Activated B cell treated with CpG ODN at 0.5 μM for 24 hours (primary cell): Measurements from ENCODE around the gene HCN3. TPM values are rescaled to one million over a fixed set of nuclear protein-coding genes. Genes with fewer than 3 reads are reported as not detected.

Source experiments
- ATAC-seq: fragments of 200-7000 bp; cut with Tn5 transposase; one replicate; pipeline ENCODE4 v1.10.0; 2021; ENCODE audit warnings: low read depth, mild to moderate bottlenecking, moderate library complexity
- CTCF ChIA-PET: fragments of 350-600 bp; sonication (Branson Sonifier 250); formaldehyde crosslinking; loops from one replicate; lab custom pipeline; 2021; ENCODE audit warnings: antibody characterized with exemption; lab: Charles Lee
- POLR2A ChIA-PET: fragments of 350-600 bp; sonication (Branson Sonifier 250); formaldehyde crosslinking; loops from one replicate; lab custom pipeline; 2021; ENCODE audit warnings: antibody characterized with exemption; lab: Charles Lee
- DNase-seq: peaks from one replicate; pipeline ENCODE4 v3.0.0; 2022
- H3K27ac Mint-ChIP-seq: one replicate; pipeline ENCODE4 v1.8.0; 2020; ENCODE audit warnings: mixed read lengths
- H3K27me3 Mint-ChIP-seq: one replicate; pipeline ENCODE4 v1.8.0; 2021; ENCODE audit warnings: mixed read lengths
- H3K36me3 Mint-ChIP-seq: one replicate; pipeline ENCODE4 v1.8.0; 2021; ENCODE audit warnings: low read depth, mixed read lengths
- H3K4me1 Mint-ChIP-seq: one replicate; pipeline ENCODE4 v1.8.0; 2021; ENCODE audit warnings: mixed read lengths
- H3K4me3 Mint-ChIP-seq: one replicate; pipeline ENCODE4 v1.8.0; 2020; ENCODE audit warnings: mild to moderate bottlenecking, mixed read lengths
- H3K9me3 Mint-ChIP-seq: one replicate; pipeline ENCODE4 v1.8.0; 2020; ENCODE audit warnings: mixed read lengths
- intact Hi-C: fragments of 100-400 bp; cut with micrococcal nuclease; formaldehyde crosslinking; loops from one replicate; pipeline ENCODE4 v1.15.1; 2024
- total RNA-seq: library from RNA; stranded (reverse); gene quantifications from 2 replicates; pipeline ENCODE4 v1.2.3, GENCODE V29; 2022
- TF ChIP-seq, protein P1 (sequence below): fragments of 200-600 bp; IDR thresholded peaks from one replicate; pipeline ENCODE4 v1.8.0; 2022; ENCODE audit warnings: antibody characterized with exemption, mild to moderate bottlenecking

Gene HCN3
- total RNA-seq, 1 donor from 2014 or later, result 2.7 TPM

DNA sequence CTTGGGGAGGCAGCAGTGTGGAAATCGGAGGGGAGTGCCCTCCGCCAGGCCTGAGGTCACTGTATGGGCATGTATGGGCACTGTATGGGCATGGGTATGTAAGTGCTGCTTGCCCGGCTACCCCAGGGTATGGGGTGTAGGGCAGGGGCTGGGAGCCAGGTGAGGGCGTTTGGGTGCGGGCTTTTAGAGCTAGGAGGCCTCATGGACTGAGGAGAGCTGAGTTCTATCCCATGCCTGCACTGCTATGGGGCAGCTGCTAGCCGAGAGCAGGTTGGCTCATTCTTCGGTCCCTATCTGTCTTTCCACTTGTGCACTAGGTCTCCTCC, 18.6 kb downstream of the HCN3 start:
- Mint-ChIP-seq H3K27me3 (peaks cover 36% of the 10 kb centered on the region), H3K36me3 (no peaks in the 10 kb centered on the region)

GRCh38 chr1:155296661-155297060, 19.4 kb downstream of the HCN3 start:
- H3K27ac Mint-ChIP-seq, result no peak overlapping the region
- H3K4me3 Mint-ChIP-seq, result no peak overlapping the region
- intact Hi-C loops, result no loop called here
- ATAC-seq (no peak), DNase-seq (no peak)
- H3K27me3 Mint-ChIP-seq, result peaks cover 33% of the 10 kb centered on the region
- peaks cover 6% of the 10 kb centered on the region for H3K4me1 Mint-ChIP-seq
- TF ChIP-seq, protein P1, sequence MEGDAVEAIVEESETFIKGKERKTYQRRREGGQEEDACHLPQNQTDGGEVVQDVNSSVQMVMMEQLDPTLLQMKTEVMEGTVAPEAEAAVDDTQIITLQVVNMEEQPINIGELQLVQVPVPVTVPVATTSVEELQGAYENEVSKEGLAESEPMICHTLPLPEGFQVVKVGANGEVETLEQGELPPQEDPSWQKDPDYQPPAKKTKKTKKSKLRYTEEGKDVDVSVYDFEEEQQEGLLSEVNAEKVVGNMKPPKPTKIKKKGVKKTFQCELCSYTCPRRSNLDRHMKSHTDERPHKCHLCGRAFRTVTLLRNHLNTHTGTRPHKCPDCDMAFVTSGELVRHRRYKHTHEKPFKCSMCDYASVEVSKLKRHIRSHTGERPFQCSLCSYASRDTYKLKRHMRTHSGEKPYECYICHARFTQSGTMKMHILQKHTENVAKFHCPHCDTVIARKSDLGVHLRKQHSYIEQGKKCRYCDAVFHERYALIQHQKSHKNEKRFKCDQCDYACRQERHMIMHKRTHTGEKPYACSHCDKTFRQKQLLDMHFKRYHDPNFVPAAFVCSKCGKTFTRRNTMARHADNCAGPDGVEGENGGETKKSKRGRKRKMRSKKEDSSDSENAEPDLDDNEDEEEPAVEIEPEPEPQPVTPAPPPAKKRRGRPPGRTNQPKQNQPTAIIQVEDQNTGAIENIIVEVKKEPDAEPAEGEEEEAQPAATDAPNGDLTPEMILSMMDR, result no peak
- CTCF ChIA-PET, result no interaction called here
- no peaks in the 10 kb centered on the region for H3K36me3 Mint-ChIP-seq
- POLR2A ChIA-PET, result interaction anchor here (1.0 kb wide), 1 partner anchor 23 kb away, joined by 4 read pairs; the partner anchor contains the start of gene CLK2
- H3K9me3 Mint-ChIP-seq, result no peaks in the 10 kb centered on the region

More for the DNA sequence above, 18.6 kb downstream of the HCN3 start:
- DNase-seq, result no peak
- ChIA-PET POLR2A (interaction anchor here (1.0 kb wide), 1 partner anchor 23 kb away, joined by 4 read pairs; the partner anchor contains the start of gene CLK2), CTCF (no interaction called here)
- TF ChIP-seq, protein P1, result no peak
- H3K9me3 Mint-ChIP-seq, result no peaks in the 10 kb centered on the region
- peaks cover 6% of the 10 kb centered on the region for H3K4me1 Mint-ChIP-seq
- no peak overlapping the region for H3K4me3 Mint-ChIP-seq
- ATAC-seq, result no peak
- H3K27ac Mint-ChIP-seq, result no peak overlapping the region
- intact Hi-C loops, result no loop called here

GRCh38 chr1:155297384-155297783, 20.1 kb downstream of the HCN3 start:
- Mint-ChIP-seq H3K4me3 (no peak overlapping the region), H3K4me1 (peaks cover 6% of the 10 kb centered on the region), H3K27me3 (peaks cover 32% of the 10 kb centered on the region), H3K27ac (no peak overlapping the region), H3K36me3 (no peaks in the 10 kb centered on the region), H3K9me3 (no peaks in the 10 kb centered on the region)
- TF ChIP-seq, protein P1, result no peak
- DNase-seq (no peak), ATAC-seq (no peak)
- intact Hi-C loops, result no loop called here
- ChIA-PET CTCF (no interaction called here), POLR2A (interaction anchor here (0.8 kb wide), 1 partner anchor 11 kb away, joined by 3 read pairs; the partner anchor contains the start of gene FDPS)

- ATAC-seq (no peak), DNase-seq (no peak)
- TF ChIP-seq, protein P1, result no peak
- H3K9me3 Mint-ChIP-seq, result no peaks in the 10 kb centered on the region
- H3K36me3 Mint-ChIP-seq, result no peaks in the 10 kb centered on the region
- H3K27ac Mint-ChIP-seq, result no peak overlapping the region
- ChIA-PET POLR2A (no interaction called here), CTCF (interaction anchor here (0.8 kb wide), 1 partner anchor 56 kb away, joined by 3 read pairs; no protein-coding TSS in a partner anchor)
- no peak overlapping the region for H3K4me3 Mint-ChIP-seq
- intact Hi-C loops, result no loop called here
- peaks cover 5% of the 10 kb centered on the region for H3K4me1 Mint-ChIP-seq
- peaks cover 18% of the 10 kb centered on the region for H3K27me3 Mint-ChIP-seq
Measured at GRCh38 chr1:155300024-155300423, 22.8 kb downstream of the HCN3 start.

DNA sequence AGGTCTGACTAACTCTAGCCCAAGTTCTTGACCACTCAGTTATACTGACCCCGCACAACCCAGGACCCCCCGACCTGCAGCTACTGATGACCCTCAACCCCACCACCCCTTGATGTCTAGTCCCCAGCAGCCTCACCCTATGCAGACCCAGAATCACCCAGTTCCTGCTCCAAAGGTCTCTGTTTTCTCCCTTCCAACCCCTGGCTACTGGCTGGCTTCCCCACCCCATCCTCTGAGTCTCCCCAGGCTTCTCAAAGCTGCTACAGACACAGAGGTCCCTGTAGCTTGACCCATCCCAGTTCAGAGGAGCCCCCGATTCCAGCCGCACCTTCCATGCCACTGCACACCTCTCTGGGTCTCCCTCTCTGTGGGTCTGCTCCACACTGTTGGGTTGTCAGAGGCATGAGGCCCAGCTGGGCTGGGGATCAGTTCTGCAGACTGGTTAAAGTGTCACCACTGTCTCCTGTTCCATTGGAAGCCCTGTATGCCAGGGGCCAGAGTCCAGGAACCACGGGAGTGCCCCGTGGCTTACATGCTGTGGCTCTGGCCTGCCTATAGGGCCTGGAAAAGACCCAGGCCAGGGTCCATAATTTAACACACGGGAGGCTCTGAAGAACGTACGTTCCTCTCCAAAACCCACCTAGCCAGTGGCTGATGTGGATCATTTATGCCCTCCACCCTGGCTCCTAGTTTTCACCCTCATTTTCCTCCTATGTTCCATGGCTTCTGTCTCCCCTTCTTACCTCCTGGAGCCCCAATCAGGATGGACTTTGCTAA, 23.5 kb downstream of the HCN3 start:
- Mint-ChIP-seq H3K27me3 (peaks cover 15% of the 10 kb centered on the region), H3K9me3 (no peaks in the 10 kb centered on the region), H3K4me1 (peaks cover 3% of the 10 kb centered on the region), H3K4me3 (no peak overlapping the region), H3K27ac (no peak overlapping the region), H3K36me3 (no peaks in the 10 kb centered on the region)
- intact Hi-C loops, result no loop called here
- ChIA-PET CTCF (interaction anchor here (0.8 kb wide), 1 partner anchor 57 kb away, joined by 3 read pairs; no protein-coding TSS in a partner anchor), POLR2A (no interaction called here)
- no peak for DNase-seq
- no peak for ATAC-seq
- TF ChIP-seq, protein P1, result no peak
